AG04450 (cell line): Measurements from ENCODE around the gene MCC. TPM values are rescaled to one million over a fixed set of nuclear protein-coding genes. Genes with fewer than 3 reads are reported as not detected.

Experiments used
- CTCF ChIA-PET: fragments of 300-600, 350-600 bp; formaldehyde crosslinking; extraction: SDS; loops from one replicate; lab custom pipeline; 2022; ENCODE audit warnings: antibody characterized with exemption, inconsistent platforms; lab: Charles Lee
- POLR2A ChIA-PET: fragments of 350-600 bp; formaldehyde crosslinking; extraction: SDS; loops from one replicate; lab custom pipeline; 2021; ENCODE audit warnings: antibody characterized with exemption, inconsistent platforms; lab: Yijun Ruan, JAX
- DNase-seq: peaks from one replicate; pipeline ENCODE4 v3.0.0-alpha.2; 2011; ENCODE audit warnings: low read depth, low spot score
- H3K27ac ChIP-seq: one replicate; pipeline ENCODE4 v1.5.1; 2012; ENCODE audit warnings: low read depth, low read length, control low read depth
- H3K27me3 ChIP-seq: one replicate; pipeline ENCODE4 v1.6.0; 2012; ENCODE audit warnings: low read length; ENCODE audit not compliant: control insufficient read depth, insufficient read depth
- H3K4me3 ChIP-seq: 2 replicates; pipeline ENCODE4 v1.5.1; 2011; ENCODE audit warnings: mild to moderate bottlenecking, low read depth, low read length, control low read depth
- H3K9me3 ChIP-seq: 2 replicates; pipeline ENCODE4 v1.5.1; 2012; ENCODE audit warnings: low read length; ENCODE audit not compliant: control insufficient read depth, insufficient read depth
- CTCF ChIP-seq: IDR thresholded peaks from 2 replicates; pipeline ENCODE4 v1.5.1; 2011; ENCODE audit warnings: low read depth, low read length, control low read depth, inconsistent platforms
- polyA plus RNA-seq: library from polyadenylated mRNA; depleted of rRNA; stranded (reverse); fragments of >200 nt; gene quantifications from 2 replicates; pipeline ENCODE4 v1.2.3, GENCODE V29; 2011

The MCC gene
- polyA plus RNA-seq, 1 experiment, result 17.5 TPM

DNA sequence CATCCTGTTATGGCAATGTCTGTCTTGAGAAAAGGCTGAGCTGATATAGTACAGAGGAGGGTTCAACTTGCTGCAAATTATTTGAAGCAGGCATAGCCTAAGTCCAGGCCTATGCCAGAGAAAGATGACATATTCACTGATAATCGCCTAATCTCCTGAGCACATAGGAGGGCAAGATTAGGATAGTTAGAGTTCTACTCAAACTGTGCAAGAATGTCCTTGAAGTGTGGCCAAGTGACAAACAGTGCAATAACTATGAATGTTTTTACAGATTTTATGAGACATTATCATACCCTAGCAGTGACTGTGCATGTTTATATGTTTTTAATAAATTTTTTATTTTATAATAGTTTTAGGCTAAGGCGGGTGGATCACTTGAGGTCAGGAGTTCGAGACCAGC is 149.6 kb downstream of the MCC start:
- ChIA-PET POLR2A (no interaction called here), CTCF (interaction anchor here (1.0 to 3.0 kb wide), 2 partner anchors 176 to 342 kb away, joined by 9 to 21 read pairs; no protein-coding TSS in a partner anchor)
- TF ChIP-seq CTCF, result no peak
- H3K9me3 ChIP-seq, result no peaks in the 10 kb centered on the region
- H3K4me3 ChIP-seq, result no peak overlapping the region
- no peaks in the 10 kb centered on the region for H3K27me3 ChIP-seq
- no peak overlapping the region for H3K27ac ChIP-seq
- no peak for DNase-seq

DNA sequence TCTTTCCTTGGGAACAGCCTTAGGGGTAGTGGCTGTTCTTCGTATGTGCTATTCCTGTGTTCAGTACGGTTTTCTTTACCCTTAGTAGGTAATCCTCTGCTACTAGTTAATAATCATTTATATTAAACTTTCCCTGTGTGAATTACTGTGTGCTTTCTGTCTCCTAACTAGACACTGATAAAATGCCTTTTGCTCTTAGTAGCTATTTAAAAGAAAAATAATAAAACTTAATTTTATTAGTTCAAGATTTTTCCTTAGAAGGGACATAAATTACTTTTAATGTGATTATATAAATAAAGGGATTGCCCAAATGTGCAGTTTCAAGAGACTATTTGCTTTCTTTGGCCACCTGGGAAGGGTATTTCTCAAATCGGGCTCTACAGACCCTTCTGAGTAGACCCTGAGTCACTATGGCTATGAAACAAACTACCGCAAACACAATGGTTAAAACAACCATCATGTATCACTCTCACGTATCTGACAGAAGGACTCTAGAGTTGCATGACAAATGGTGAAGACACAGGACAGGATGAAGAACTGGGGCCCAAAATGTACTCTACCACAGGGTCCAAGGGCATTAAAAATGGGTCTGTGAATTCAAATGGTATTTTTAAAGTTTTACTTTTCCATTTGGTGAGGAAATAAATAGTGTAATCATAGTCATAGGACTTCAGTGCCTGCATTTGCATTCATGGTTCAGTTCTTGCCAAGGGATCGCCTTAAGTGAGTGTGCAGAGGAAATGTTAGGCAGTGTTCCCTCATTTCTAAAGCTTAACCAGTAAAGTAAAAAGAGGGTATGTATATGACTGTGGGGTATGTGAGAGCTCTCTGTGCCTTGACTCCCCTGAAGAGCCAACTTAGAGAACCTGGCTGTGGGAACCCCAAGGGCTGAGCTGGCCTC is 150.5 kb downstream of the MCC start:
- no peak overlapping the region for H3K4me3 ChIP-seq
- no peak overlapping the region for H3K27ac ChIP-seq
- POLR2A ChIA-PET, result no interaction called here
- no peaks in the 10 kb centered on the region for H3K27me3 ChIP-seq
- H3K9me3 ChIP-seq, result no peaks in the 10 kb centered on the region
- CTCF ChIA-PET, result interaction anchor here (1.0 to 3.0 kb wide), 7 partner anchors 10 to 342 kb away, joined by 3 to 21 read pairs (median 9); partner anchors contain the start of gene YTHDC2
- DNase-seq, result no peak
- TF ChIP-seq CTCF, result no peak

DNA sequence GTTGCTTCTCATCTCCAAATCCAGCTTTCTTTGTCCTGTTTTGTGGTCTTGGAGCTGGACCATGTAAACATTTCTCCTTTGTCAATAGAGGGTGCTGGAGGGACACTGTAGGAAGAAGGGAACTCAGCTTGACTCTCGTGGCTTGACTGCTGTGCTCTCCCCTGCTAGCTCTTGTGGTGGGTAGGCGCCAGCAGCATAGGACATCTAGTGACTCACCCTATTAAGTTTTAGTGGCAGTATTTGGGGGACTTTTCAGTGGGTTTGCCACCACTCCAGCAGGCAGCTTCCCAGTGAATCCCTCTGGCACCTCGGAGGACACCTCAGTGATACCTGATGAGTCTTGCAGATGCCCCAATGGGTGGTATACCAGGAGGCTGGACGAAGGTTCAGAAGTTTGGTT is 151.3 kb downstream of the MCC start:
- no peak for DNase-seq
- H3K9me3 ChIP-seq, result no peaks in the 10 kb centered on the region
- ChIA-PET CTCF (interaction anchor here (0.9 to 3.0 kb wide), 7 partner anchors 9 to 341 kb away, joined by 3 to 21 read pairs (median 4); partner anchors contain the start of gene YTHDC2), POLR2A (no interaction called here)
- peak; percentile 36 for TF ChIP-seq CTCF
- peak overlapping the region; percentile 3 for H3K27ac ChIP-seq
- no peak overlapping the region for H3K4me3 ChIP-seq
- H3K27me3 ChIP-seq, result no peaks in the 10 kb centered on the region

DNA sequence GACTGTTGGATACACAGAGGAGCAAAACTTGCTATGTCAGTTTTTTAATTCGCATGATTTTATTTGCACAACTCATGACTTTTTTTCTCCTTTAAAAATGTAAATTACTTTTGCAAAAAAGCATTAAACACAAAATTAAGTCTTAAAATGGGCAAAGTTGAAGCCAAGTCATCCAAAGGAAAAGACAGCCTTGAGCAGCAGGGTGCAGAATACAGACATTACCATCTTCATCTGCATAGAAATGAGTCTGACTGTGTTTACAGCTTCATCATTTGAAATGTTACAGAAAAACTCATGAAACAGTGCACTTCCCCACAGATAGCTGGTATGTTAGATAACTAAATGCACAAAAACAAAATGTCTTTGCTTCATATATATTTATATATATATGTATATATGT is 154.8 kb downstream of the MCC start:
- DNase-seq, result no peak
- H3K9me3 ChIP-seq, result no peaks in the 10 kb centered on the region
- CTCF ChIA-PET, result no interaction called here
- POLR2A ChIA-PET, result no interaction called here
- H3K27ac ChIP-seq, result no peak overlapping the region
- H3K27me3 ChIP-seq, result no peaks in the 10 kb centered on the region
- no peak overlapping the region for H3K4me3 ChIP-seq
- TF ChIP-seq CTCF, result no peak

DNA sequence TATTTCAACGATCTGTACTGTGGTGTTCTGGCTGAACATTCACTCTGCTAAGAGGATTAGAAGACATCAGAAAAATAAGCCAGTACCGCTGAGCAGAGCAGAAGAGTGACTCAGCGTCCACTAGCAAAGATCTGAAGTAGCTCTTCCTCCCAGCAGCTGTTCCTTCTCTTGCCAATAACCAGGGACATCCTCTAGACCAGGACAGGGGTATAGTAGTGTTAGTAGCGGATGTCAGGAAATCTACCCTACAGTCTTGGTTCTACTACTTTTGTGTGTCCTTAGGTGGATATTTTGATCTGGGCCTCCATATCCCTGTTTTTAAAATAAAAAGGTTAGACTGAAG is 157.1 kb downstream of the MCC start:
- Histone ChIP-seq H3K27ac (no peak overlapping the region), H3K27me3 (no peaks in the 10 kb centered on the region), H3K9me3 (no peaks in the 10 kb centered on the region), H3K4me3 (no peak overlapping the region)
- no peak for DNase-seq
- ChIA-PET POLR2A (no interaction called here), CTCF (interaction anchor here (2.3 kb wide), 1 partner anchor 335 kb away, joined by 17 read pairs; no protein-coding TSS in a partner anchor)
- TF ChIP-seq CTCF, result no peak
